HG03571 (cell line): Measurements from ENCODE around the gene ABCG4.

Experiments used
- ATAC-seq: cut with Tn5 transposase; IDR thresholded peaks from one replicate; pipeline ENCODE4 v1.9.1; 2021; ENCODE audit not compliant: unreplicated experiment

ABCG4 gene

GRCh38 chr11:119205080-119205479 is 56.2 kb downstream of the ABCG4 start:
- no peak for ATAC-seq

GRCh38 chr11:119205574-119206510 is 57.0 kb downstream of the ABCG4 start, which contains the start of gene CBL:
TSS of gene CBL (plus strand) at chr11:119206339. CDS start at chr11:119206418, 79 bp downstream.
- peak; percentile 80 for ATAC-seq

- peak; percentile 28 for ATAC-seq
Measured at GRCh38 chr11:119206511-119207414, 57.9 kb downstream of the ABCG4 start.

- no peak for ATAC-seq
Measured at GRCh38 chr11:119207415-119207960, 58.6 kb downstream of the ABCG4 start.

GRCh38 chr11:119209186-119209585 is 60.3 kb downstream of the ABCG4 start:
- ATAC-seq: no peak

GRCh38 chr11:119210050-119210449 is 61.2 kb downstream of the ABCG4 start:
- ATAC-seq: no peak
